T-helper 2 cell treated with Interferon-gamma antibody and Interleukin-4, amounts not matched to agents 100 ng/mL and 5 ng/mL, for 36 hours (primary cell): ENCODE results near the gene ZP3. TPM values are rescaled to one million over a fixed set of nuclear protein-coding genes. Genes with fewer than 3 reads are reported as not detected.
"Not testable (repeated sequence)": the region's sequence is repeated elsewhere in the genome, so short reads cannot be mapped to it uniquely, and the experiment has no call there.

Experiments
- intact Hi-C: fragments of 100-400 bp; cut with micrococcal nuclease; formaldehyde crosslinking; loops from one replicate; pipeline ENCODE4 v1.15.1; 2023
- total RNA-seq: library from RNA; stranded (reverse); gene quantifications from 2 replicates; pipeline ENCODE4 v1.2.3, GENCODE V29; 2022

The ZP3 gene
- total RNA-seq, 1 donor from 2014 or later: 3.3 TPM

DNA sequence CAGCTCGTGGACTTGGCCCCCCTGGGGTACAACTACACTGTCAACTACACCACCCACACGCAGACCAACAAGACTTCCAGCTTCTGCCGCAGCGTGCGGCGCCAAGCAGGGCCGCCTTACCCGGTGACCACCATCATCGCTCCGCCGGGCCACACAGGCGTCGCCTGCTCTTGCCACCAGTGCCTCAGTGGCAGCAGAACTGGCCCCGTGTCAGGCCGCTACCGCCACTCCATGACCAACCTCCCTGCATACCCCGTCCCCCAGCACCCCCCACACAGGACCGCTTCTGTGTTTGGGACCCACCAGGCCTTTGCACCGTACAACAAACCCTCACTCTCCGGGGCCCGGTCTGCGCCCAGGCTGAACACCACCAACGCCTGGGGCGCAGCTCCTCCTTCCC, 57.9 kb downstream of the ZP3 start:
- intact Hi-C loops: not testable (repeated sequence)

DNA sequence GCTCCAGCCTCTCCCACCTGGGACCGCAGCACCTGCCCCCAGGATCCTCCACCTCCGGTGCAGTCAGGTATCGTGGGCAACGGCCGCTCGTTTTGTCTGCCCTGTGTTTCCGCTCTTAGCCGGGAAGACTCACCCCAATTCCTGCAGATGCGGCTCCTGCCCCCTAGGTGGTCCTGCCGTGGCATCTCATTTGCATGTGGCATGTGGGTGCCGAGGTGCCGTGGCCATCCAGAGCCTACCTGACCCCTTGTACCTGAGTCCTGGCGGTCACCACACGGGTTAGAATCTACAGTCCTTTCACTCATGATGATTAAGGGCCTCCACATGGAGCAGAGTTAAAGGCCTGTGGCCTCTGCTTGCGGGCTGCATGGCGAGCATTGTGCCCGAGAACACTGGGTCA, 58.3 kb downstream of the ZP3 start:
- intact Hi-C loops: not testable (repeated sequence)

DNA sequence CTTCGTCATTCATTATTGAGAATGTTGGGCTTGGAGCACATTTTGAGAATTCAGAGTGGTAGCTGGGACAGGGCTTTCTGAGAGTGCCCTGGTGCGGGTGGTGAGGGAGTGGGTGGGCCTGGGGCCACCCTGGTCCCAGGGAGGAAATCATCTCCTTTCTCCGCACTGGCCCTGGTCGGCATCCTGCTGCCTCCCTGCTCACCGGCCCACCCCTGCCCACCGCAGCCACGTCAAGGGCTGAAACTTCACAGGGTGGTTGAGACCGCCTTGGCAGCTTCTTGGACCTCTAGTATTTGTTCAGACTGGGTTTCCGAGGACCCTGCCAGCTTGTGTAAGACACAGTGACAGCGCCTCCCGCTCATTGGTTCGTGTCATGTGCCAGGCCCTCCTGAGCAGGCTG, 59.7 kb downstream of the ZP3 start:
- intact Hi-C loops: not testable (repeated sequence)

DNA sequence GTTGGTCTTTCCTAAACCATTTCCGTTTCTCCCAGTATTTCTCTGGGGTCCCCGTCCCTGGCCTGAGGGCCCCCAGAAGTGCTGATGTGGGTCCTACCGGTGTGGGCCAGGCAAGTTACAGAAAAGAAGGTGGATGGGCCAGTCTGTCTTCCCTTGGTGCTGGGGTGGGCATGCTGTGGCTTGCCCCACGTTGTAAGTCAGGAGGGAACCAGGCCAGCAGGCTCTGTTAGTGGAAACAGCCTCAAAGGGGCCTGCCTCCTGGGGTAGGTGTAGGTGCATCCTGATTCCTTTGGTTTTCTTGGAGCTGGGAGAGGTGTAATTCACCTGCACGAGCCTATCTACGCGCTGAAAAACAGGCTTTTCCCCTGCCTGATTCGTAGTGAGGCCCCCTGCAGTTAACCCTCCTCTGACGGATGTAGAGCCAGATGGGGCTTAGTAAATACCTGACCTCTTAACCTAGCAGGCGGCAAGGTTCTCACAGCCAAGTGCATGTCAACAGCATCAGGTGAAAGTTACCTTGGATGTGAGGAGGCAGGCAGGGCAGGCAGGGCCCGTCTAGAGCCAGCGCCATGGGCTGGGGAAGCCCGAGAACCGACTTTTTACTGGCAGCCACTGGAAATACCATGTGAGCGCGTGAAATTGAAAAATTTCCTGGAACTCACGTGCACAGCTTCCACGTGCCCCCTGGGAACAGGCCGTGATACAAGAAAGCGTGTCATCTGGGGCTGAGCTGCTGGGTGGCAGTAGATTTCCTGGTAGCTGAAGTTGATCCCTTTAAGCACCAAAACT, 61.3 kb downstream of the ZP3 start:
- intact Hi-C loops: not testable (repeated sequence)

DNA sequence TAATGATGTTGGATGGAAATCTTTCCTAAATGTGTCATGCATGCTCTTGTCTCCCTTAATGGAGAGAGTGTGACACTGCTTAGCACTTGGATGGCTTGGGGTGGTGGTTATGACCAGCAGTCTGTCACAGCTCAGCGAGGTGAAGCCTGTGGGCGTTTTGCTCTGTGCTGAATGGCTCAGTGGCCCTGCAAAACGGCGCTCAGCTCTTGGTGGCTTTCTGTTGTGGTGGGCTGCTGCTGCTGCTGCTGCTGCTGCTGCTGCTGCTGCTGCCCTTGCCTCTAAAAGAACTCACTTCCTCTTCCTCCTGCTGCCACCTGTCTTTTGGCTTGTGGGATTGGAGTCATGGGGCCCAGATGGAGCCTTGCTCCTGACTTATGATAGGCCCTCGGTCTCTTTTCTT, 61.9 kb downstream of the ZP3 start:
- intact Hi-C loops: not testable (repeated sequence)

DNA sequence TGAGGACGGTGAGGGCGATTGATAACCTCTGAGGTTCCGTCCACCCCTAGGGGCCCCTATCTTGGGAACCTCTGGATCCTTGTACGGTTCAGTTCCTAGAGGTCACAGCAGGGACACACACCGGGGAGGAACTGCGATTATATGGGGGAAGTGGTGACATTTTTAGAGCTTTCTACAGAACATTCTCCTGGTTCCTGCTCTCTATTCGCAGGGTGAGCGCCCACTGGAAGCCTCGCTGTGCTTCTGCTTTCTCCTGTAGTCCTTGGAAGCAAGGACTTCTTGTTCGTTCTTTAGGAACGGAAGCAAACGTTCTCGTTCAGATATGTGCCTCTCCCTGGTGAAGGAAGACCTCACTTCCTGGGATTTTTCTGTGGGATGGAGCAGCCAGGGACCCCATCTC, 63.2 kb downstream of the ZP3 start:
- intact Hi-C loops: not testable (repeated sequence)

Other genes starting within 250 kb of the ZP3 start
- not detected in 2 replicates for gene SRRM3, start 223.1 kb upstream of the ZP3 start, total RNA-seq
- 57.9 and 59.2 TPM in 2 replicates for gene HSPB1, start 122.3 kb upstream of the ZP3 start, total RNA-seq
- gene YWHAG, start 66.0 kb upstream of the ZP3 start, total RNA-seq: 104 and 106 TPM in 2 replicates
- 0.48 and 0.50 TPM in 2 replicates for gene SSC4D, start 15.3 kb upstream of the ZP3 start, total RNA-seq
- 29.2 and 29.6 TPM in 2 replicates for gene DTX2, start 36.8 kb downstream of the ZP3 start, total RNA-seq
- 1.1 and 1.2 TPM in 2 replicates for gene UPK3B, start 85.6 kb downstream of the ZP3 start, total RNA-seq
- gene SPDYE16, start 118.3 kb downstream of the ZP3 start, total RNA-seq: 0.25 and 0.59 TPM in 2 replicates
- 6.2 and 7.8 TPM in 2 replicates for gene POMZP3, start 202.3 kb downstream of the ZP3 start, total RNA-seq